GM13977 (cell line): ENCODE data around the gene LYRM2.

Source experiments
- DNase-seq: peaks from one replicate; pipeline ENCODE4 v3.0.0; 2012; ENCODE audit warnings: low spot score
- in situ Hi-C: fragments of 300-500 bp; cut with MboI; formaldehyde crosslinking; loops from one replicate; pipeline ENCODE4 v1.12.0; 2022; ENCODE audit warnings: low sequenced_read_pairs, low pct_unique_long_range_greater_than_20kb, mixed read lengths, inconsistent platforms; ENCODE audit not compliant: unreplicated experiment
- TF ChIP-seq, protein P1 (sequence below): IDR thresholded peaks from 2 replicates; pipeline ENCODE4 v1.5.1; 2012; ENCODE audit warnings: mild to moderate bottlenecking, control low read depth; ENCODE audit not compliant: insufficient read depth; ENCODE audit errors: extremely low read depth, missing control alignments

LYRM2 gene

DNA sequence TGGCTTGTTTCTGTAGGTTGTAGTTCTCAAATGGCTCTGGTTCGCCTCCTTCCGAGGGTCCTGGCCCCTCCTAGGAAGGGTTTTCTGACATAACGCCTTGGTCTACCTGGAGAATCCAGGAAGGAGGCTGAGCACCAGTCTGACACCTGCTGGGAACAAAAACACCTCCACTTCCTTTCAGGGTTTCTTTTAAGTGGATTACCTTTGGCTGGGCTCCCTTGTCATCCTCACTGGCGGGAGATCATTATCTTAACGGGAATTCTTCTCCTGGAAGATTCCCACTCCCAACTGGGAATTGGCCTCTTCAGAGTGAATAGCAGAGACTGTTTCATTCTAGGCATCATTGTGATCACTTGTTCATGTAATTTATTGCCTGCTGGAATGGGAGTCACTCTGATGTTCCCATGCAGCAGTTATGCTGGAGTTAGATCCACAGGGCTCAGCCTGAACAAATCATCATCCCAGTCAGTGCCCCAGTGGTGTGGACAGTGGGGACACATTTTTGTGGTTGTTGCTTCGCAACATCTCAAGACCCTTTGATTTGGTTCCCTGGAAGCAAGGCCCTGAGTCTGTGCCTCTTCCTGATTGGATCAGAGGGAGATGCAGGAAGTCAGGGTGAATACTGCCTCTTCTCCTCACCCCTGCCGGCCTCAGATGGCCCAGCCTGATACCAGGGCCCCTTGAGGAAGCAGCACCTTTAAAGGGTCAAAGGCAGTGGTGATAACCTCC, 49.1 kb downstream of the LYRM2 start:
- in situ Hi-C loops, result no loop called here
- no peak for DNase-seq
- TF ChIP-seq, protein P1, sequence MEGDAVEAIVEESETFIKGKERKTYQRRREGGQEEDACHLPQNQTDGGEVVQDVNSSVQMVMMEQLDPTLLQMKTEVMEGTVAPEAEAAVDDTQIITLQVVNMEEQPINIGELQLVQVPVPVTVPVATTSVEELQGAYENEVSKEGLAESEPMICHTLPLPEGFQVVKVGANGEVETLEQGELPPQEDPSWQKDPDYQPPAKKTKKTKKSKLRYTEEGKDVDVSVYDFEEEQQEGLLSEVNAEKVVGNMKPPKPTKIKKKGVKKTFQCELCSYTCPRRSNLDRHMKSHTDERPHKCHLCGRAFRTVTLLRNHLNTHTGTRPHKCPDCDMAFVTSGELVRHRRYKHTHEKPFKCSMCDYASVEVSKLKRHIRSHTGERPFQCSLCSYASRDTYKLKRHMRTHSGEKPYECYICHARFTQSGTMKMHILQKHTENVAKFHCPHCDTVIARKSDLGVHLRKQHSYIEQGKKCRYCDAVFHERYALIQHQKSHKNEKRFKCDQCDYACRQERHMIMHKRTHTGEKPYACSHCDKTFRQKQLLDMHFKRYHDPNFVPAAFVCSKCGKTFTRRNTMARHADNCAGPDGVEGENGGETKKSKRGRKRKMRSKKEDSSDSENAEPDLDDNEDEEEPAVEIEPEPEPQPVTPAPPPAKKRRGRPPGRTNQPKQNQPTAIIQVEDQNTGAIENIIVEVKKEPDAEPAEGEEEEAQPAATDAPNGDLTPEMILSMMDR, result no peak

DNA sequence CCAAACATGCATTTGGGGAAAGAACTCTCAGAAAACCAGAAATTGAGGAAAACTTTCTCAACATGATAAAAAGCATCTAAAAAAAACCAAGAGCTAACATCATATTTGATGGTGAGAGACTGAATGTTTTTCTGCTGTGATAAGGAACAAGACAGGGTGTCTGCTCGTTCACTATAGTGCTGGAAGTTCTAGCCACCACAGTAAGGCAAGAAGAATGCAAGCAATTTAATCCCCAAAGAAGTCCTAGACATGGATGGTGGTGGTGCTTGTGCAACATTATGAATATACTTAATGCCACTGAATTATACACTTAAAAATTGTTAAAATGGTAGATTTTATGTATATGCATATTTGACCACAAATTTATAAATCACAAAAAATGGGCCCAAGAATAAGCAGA, 53.4 kb downstream of the LYRM2 start:
- in situ Hi-C loops, result no loop called here
- no peak for DNase-seq
- TF ChIP-seq, protein P1, result no peak

DNA sequence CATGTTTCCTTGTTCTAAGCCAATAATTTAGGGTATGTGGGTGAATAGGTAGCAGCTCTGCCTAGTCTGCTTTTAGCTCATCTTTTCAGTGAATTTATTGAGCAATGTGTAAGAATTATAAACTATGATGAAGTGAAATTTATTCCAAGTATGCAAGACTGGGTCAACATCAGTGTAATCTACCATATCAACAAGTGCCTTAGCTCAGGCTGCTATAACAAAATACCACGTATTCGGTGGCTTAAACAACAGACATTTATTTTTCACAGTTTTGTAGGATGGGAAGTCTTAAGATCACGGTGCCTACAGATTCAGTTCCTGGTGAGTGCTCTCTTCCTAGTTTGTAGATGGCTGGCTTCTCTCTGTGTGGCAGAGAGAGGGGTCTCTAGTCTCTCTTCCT, 54.0 kb downstream of the LYRM2 start:
- in situ Hi-C loops, result no loop called here

DNA sequence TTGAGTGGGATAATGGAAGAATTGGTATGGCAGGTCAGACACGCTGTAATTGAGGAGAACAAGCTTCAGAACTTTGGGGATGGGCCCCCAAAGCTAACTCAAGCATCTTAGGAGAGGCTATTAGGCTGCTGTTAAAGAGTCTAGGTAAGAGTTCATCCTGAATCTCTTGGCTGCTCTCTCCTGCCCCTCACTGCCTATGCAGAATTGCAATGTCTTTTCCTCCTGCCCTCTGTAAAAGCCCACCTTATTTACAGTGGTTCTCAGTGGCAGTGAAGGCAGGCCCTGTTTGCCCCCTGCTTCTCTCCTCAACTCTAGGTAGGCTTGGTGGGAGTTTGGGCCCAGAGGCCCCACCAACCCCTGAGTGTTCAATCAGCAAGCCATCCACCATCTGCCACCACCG, 55.0 kb downstream of the LYRM2 start:
- TF ChIP-seq, protein P1, result no peak
- no peak for DNase-seq
- in situ Hi-C loops, result no loop called here

More for the DNA sequence above, 54.0 kb downstream of the LYRM2 start:
- DNase-seq, result no peak
- TF ChIP-seq, protein P1, result no peak

DNA sequence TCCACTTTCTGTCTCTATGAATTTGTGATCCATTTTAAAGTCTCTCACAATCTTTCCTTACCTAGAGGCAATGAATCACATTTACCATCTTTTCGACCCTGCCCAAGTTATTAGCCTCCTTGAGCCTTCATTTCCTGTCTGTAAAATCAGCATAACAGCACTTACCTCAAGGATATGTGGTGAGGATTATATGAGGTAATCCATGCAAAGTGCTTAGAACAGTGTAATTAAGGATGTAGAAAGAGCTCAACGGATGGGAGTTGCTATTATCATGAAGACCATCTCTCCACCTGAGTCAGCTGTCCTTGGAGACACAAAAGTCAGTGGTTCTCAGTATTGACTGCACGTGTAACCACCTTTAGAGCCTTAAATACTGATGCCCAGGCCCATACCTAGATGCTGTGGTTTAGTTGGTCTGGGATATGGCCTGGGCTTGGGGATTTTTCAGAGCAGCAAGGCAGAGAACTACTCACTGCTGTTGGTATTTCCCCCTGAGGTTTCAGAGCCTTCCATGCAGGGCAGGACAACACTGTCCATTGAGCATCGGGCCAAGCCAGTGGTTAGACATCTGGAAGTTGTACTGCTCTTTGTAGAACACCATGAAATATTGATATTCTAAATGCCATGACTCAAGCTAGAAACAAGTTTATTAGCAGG, 55.8 kb downstream of the LYRM2 start:
- DNase-seq, result no peak
- TF ChIP-seq, protein P1, result no peak

DNA sequence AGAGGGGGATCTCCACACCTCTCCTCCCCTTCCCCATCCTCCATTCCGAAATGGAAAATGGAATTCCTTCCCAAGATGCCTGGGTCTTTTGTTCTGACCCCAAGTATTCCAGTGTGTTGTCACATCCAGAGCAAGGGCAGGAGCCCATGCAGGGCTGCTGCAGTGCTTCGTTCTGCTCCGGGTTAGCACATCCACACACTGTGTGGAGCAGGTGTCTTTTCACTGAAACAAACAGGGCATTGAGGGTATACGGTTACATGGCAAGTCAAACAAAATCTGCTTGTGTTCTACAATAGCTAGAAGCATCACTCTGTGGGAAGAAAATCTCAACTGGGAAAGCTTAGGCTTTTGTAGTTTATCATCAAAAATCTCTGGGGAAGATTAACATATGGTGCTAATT, 56.9 kb downstream of the LYRM2 start:
- in situ Hi-C loops, result no loop called here
- TF ChIP-seq, protein P1, result no peak
- DNase-seq, result no peak

More for the DNA sequence above, 55.8 kb downstream of the LYRM2 start:
- in situ Hi-C loops, result no loop called here
